ENCODE measurements around the gene ORC6. TPM values are rescaled to one million over a fixed set of nuclear protein-coding genes. Genes with fewer than 3 reads are reported as not detected.
A peak's percentile ranks its signal among the peaks of the same experiment; 100 is the strongest.

ORC6 gene
- total RNA-seq, 1 experiment from 2014 or later = 65.1 TPM

DNA sequence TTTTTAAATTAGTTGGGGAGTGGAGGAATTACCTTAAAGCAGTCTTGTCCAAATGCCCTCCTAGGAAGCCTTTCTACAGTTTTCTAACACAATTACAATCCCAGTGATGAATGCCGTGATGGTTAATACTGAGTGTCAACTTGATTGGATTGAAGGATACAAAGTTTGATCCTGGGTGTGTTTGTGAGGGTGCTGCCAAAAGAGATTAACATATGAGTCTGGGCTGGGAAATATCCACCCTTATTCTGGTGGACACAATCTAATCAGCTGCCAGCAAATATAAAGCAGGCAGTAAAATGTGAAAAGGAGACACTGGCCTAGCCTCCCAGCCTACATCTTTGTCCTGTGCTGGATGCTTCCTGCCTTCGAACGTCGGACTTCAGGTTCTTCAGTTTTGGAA is 12.2 kb downstream of the ORC6 start:
- DNase-seq (ENCODE audit: low spot score) = no peak

DNA sequence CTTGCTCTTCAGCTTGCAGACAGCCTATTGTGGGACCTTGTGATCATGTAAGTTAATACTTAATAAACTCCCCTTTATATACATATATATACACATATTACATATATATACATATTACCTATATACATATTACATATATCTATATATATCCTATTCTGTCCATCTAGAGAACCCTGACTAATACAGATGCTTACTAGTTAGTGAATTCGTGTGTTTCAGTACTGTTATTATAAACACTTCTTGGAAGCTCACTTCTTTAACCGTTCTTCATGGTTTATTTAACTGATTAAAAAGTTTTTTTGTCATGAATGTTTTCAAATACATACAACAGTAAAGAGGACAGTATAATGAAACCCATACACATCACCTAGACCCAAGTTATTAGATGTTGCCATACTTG is 12.6 kb downstream of the ORC6 start:
- DNase-seq (ENCODE audit: low spot score) = no peak

DNA sequence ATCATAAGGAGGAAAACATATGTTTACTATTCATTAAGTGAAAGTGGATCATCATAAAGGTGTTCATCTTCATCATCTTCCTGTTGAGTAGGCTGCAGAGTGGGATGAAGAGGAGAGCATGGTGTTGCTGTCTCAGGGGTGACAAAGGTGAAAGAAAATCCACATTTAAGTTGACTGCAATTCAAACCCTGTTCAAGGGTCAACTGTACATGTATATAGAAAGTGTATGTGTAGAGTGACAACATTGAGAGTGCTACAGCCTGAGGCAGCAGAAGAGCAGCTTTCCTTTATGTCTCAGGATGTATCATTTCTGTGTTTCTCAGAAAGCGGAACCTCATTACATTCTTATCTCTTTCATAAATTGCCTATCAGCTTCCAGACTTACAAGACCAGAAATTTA is 17.2 kb downstream of the ORC6 start:
- DNase-seq (ENCODE audit: low spot score) = no peak

GRCh38 chr16:46709469-46710005 is 20.1 kb downstream of the ORC6 start:
- no peak for DNase-seq (ENCODE audit: low spot score)

DNA sequence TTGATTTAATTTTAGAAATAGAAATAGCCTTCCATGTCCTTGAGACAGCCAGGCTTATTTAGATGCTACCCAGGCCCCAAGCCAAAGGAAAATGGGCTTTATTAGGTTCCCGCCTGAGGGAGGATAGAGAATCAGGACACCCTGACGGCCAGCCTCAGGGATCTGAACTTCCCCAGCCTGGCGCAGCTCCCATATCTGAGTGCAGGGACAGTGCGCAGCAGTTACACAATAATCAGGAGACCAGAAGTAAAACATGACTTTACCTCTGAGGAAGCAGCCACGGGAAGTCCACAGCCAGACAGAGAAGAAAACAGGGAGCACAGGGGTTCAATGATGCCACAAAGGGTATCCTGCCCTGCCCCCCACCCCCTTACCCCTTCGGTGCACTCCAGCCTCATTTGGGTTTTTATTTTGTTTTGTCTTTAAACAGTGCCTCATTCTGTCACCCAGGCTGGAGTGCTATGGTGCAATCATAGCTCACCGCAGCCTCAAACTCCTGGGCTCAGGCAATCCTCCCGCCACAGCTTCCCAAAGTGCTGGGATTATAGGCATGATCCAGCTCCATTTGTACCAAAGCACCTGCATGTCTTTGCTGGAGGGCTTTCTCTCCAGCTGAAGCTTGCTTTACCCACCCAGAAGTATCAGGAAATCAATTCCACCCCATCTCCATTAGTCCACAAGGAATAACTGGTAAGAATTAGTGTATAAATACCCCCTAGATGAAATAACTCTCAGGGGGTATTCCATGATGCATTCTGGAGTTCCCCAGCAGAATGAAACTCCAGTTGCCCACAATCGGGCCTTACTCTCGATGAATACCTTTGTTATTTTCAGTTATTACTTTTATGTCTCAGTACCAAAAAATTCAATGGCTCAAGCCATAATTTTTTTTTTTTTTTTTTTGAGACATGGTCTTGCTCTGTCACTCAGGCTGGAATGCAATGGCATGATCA is 21.9 kb downstream of the ORC6 start:
- DNase-seq (ENCODE audit: low spot score) = no peak

GRCh38 chr16:46712911-46713310 is 23.5 kb downstream of the ORC6 start:
- no peak for DNase-seq (ENCODE audit: low spot score)

- no peak for DNase-seq (ENCODE audit: low spot score)
Measured at GRCh38 chr16:46713634-46714033, 24.2 kb downstream of the ORC6 start.

- DNase-seq (ENCODE audit: low spot score) = no peak
Measured at GRCh38 chr16:46714797-46715591, 25.5 kb downstream of the ORC6 start.

DNA sequence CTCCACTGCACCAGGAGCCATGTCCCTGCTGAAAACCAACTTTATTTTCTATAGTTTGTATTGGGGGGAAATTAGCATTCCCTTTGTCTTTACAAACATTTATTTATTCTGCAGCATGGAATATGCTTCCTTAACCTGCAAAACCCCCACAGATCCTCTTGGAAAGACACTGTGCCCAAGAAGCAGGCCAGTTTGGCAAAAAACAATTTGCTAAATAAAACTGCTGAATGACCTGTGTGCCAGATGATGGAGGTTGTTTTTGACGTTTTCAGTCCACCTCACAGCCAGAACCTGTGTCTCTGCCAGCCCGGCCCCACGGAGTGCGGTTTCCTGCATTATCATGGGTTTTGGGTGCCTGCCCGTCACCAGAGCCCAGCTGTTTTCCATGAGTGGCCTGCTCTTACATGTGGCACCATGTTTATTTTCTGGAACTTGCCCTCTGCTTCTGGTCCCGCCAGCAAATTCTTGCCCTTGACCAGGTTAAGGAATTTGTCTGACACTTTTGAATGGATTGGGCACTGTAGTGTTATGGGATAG is 26.4 kb downstream of the ORC6 start:
- DNase-seq (ENCODE audit: low spot score) = peak; percentile 40

DNA sequence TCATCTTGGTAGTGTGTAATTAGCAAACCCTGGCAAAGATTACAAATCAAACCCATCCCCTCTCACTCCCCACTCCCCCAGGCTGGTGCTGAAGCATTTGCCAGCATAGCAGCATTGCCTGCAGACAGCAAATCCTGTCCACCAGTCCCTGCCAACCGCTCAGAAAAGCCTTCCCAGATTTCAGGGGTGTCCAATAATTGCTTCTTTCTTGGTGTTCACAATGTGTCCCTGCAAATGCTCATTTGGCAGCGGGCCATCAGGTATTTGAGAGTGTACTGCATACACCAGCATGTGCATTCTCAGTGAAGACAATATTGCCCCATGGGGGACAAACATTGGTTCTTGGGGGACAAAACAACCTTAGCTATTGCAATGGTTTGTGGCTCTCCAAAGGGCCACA is 28.2 kb downstream of the ORC6 start:
- DNase-seq (ENCODE audit: low spot score) = no peak

DNA sequence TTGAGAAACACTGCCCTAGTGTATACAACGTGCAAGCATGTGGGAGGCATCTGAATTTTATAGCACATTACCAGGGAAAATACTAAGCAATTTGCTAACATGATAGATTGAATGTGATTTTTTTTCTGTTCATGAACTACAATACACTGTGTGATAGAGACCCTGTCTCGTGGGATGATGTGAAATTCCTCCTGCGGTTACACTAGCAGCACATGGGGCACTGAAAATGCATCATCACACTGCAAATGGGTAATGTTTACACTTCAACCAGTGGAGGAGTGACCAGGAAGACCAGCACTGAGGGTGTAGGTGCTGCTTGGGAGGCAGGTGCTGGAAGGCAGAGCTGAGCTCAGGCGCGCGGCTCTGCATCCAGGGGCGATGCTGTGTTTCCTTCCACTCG is 28.8 kb downstream of the ORC6 start:
- no peak for DNase-seq (ENCODE audit: low spot score)

DNA sequence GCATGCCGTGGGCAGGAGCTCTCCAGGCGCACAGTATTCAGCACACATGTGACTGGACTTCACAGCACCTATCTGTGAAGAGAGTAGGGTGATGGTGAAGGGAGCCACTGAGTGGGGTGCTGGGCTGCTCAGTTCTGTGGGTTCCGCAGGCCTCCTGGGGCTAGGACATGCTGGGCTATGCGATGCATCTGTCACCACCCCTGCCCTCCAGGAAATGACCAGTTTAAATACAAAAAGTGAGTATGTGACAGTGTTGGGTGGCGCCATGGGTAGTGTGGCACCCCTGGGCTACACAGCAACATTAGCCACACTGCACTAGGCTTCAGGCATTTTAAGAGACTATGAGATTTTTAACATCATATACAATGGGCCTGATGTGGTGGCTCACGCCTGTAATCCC is 30.1 kb downstream of the ORC6 start:
- no peak for DNase-seq (ENCODE audit: low spot score)

- no peak for DNase-seq (ENCODE audit: low spot score)
Measured at GRCh38 chr16:46720619-46721018, 31.2 kb downstream of the ORC6 start.

DNA sequence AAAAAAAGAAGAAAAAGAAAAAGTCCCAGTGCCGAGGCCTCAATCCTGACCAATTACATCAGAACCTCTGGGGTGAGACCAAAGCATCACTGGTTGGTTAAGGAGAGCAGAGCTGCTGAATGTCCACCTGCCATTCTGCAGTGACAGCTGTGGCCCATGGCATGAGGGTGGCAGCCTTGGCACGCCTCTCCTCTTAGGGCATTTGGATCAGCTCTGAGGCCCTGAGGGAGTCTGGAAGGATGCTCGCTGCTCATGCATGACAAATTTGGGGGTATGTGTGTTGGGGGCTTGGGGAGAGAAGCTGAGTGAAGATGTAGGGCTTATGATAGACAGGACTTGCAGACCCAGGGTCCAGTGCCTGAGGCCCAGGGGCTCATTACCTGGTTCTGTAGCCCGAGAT is 32.4 kb downstream of the ORC6 start:
- DNase-seq (ENCODE audit: low spot score) = no peak

DNA sequence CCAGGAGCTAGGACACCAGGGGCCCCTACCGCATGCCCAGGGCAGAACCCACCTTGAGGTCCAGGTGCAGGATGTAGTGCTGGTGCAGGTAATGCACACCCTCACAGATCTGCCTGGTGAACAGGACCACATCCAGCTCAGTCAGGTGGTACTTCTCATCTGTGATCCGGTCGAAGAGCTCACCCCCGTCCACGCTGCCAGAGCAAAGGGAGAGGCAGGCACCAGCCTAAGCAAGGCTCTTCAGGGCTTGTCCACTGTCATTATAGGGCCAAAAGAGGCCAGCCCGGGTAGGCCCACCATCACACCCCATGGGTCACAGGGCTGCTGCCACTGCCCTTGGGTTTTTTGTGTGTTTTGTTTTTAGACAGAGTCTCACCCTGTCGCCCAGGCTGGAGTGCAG is 37.7 kb downstream of the ORC6 start:
- DNase-seq (ENCODE audit: low spot score) = no peak

GRCh38 chr16:46727630-46728029 is 38.2 kb downstream of the ORC6 start:
- DNase-seq (ENCODE audit: low spot score) = no peak

- no peak for DNase-seq (ENCODE audit: low spot score)
Measured at GRCh38 chr16:46728806-46729205, 39.3 kb downstream of the ORC6 start.

DNA sequence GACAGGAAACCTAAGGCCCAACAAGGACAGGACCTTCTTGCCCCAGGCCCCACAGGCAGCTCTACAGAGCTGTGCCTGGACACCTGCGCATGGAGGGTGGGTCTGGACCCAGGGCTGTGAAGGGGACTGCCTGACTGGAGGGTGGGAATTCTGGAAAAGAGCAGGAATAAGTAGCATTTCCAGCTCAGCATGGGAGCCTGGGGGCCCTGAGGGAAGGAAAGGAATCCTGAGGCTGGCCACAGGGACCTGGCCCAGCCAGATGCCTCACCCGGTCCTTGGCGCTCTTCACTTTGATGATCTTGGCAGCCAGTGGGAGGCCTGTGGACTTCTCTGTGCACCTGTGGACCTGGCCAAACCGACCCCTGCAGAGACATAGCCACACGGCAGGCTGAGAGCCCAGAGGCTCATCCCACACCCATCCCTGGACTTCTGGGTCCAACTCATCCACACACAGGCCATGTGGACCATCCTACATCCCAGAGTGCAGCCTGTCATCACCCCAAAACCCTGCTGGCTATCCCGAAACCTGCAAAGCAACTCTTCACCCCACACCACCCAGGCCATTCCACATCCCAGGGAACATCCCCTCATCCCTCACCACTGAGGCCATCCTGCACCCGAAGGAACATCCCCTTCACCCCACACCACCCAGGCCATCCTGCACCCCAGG is 40.0 kb downstream of the ORC6 start:
- DNase-seq (ENCODE audit: low spot score) = no peak

GRCh38 chr16:46730126-46730525 is 40.7 kb downstream of the ORC6 start:
- no peak for DNase-seq (ENCODE audit: low spot score)

GRCh38 chr16:46730801-46731690 is 41.6 kb downstream of the ORC6 start:
- no peak for DNase-seq (ENCODE audit: low spot score)
